Caki2 (cell line): ENCODE results near the gene LMNB1. TPM values are rescaled to one million over a fixed set of nuclear protein-coding genes. Genes with fewer than 3 reads are reported as not detected.
"Not testable (repeated sequence)": the region's sequence is repeated elsewhere in the genome, so short reads cannot be mapped to it uniquely, and the experiment has no call there.

Experiments
- DNase-seq: peaks from one replicate; pipeline ENCODE4 v3.0.0-alpha.2; 2015; ENCODE audit warnings: low read depth
- in situ Hi-C: cut with HindIII; loops from 2 replicates; pipeline ENCODE4 v1.10.0; 2016; ENCODE audit warnings: low sequenced_read_pairs, low pct_unique_long_range_greater_than_20kb, mixed read lengths
- total RNA-seq: library from RNA; depleted of rRNA; stranded (reverse); fragments of >200 nt; shearing (Covaris generic); gene quantifications from 2 replicates; pipeline ENCODE4 v1.2.3, GENCODE V29; 2014; ENCODE audit warnings: low replicate concordance

LMNB1 gene
- total RNA-seq, 1 experiment from 2014 or later: 206 TPM

DNA sequence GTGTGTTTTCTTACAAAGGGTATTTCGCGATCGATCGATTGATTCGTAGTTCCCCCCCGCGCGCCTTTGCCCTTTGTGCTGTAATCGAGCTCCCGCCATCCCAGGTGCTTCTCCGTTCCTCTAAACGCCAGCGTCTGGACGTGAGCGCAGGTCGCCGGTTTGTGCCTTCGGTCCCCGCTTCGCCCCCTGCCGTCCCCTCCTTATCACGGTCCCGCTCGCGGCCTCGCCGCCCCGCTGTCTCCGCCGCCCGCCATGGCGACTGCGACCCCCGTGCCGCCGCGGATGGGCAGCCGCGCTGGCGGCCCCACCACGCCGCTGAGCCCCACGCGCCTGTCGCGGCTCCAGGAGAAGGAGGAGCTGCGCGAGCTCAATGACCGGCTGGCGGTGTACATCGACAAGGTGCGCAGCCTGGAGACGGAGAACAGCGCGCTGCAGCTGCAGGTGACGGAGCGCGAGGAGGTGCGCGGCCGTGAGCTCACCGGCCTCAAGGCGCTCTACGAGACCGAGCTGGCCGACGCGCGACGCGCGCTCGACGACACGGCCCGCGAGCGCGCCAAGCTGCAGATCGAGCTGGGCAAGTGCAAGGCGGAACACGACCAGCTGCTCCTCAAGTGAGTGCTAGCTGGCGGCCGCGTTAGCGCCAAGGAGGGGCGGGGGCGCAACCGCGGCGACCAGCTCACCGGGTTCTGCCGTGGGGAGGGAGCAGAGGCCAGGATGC is 480 bp downstream of the LMNB1 start:
- DNase-seq: peak; percentile 71
- in situ Hi-C loops: no loop called here

DNA sequence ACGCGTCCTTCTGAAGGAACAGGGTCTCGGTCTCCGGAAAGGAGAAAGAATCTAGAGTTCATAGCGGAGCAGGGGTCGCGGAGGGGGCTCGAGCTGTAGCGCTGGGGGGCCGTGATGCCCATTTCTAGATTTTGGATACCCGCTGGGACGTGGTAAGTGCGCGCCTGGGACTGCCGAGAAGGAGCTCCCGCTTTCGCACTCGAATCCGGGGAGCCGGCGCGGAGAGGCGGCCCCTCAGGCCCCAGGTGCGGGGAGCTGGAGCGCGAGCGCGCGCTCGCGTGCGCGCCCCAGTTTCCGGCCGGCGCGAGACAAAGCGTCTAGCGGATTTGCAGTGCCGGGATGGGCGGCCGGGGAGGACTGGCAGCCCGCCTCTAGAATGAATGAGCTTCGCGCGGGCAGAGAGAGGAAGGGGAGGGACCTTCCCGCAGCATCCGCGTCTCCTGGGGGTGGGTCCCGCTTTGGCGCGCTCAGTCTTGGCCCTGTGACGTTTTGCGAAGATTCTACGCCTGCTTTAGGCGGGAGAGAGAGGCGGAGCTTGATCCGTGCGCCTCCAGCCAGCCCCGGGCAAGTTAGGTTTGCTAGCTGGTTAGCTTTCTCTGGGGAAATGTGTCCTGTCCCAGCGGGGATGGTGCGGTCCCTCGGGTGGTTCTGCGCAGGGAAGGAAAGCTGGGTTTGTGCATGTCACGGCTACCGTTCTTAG is 1.2 kb downstream of the LMNB1 start:
- peak; percentile 99 for DNase-seq
- in situ Hi-C loops: no loop called here

- no peak for DNase-seq
- in situ Hi-C loops: no loop called here
Measured at GRCh38 chr5:126778675-126779403, 1.9 kb downstream of the LMNB1 start.

DNA sequence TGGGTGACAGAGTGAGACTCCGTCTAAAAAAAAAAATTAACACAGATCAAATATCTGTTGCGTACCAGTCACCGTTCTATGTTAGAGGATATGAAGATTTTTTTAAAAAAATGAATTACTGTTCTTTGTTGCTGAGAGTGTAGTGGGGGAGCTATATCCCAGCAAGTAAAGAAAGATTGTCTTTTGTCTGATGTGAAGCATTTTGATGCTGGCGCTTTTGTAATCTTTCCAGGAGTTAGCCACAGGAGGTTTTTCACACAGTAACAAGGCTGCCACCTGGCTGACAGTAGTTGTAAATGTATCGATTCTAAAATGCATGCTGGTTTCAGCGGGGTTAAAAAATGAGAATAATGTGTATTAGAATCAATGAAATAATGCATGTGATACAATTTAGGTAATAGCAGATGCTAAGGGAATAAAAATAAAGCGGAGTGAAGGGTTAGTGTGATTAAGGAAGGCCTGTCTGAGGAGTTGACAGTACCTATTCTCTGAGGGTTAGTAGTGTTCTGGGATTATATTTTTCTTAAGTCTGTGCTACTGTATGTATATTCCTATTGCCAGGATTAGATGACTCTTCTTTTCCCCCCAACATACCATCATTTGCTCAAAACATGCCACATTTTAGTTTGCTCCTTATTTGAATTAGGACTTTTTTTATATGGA is 3.4 kb downstream of the LMNB1 start:
- peak; percentile 70 for DNase-seq
- in situ Hi-C loops: no loop called here

GRCh38 chr5:126788409-126788808 is 11.5 kb downstream of the LMNB1 start:
- in situ Hi-C loops, DNase-seq: not testable (repeated sequence)

- no peak for DNase-seq
- in situ Hi-C loops: no loop called here
Measured at GRCh38 chr5:126793097-126793496, 16.2 kb downstream of the LMNB1 start.

DNA sequence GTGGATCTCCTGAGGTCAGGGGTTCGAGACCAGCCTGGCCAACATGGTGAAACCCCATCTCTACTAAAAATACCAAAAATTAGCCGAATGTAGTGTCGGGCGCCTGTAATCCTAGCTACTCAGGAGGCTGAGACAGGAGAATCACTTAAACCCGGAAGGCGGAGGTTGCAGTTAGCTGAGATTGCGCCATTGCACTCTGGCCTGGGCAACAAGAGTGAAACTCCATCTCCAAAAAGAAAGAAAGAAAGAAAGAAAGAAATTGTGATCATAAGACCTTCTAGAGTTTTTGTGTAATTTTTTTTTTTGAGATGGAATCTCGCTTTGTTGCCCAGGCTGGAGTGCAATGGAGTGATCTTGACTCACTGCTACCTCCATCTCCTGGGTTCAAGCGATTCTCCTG is 16.7 kb downstream of the LMNB1 start:
- DNase-seq, in situ Hi-C loops: not testable (repeated sequence)

- DNase-seq: no peak
- in situ Hi-C loops: no loop called here
Measured at GRCh38 chr5:126794157-126794828, 17.4 kb downstream of the LMNB1 start.

GRCh38 chr5:126799780-126800179 is 22.8 kb downstream of the LMNB1 start:
- DNase-seq: no peak
- in situ Hi-C loops: no loop called here

DNA sequence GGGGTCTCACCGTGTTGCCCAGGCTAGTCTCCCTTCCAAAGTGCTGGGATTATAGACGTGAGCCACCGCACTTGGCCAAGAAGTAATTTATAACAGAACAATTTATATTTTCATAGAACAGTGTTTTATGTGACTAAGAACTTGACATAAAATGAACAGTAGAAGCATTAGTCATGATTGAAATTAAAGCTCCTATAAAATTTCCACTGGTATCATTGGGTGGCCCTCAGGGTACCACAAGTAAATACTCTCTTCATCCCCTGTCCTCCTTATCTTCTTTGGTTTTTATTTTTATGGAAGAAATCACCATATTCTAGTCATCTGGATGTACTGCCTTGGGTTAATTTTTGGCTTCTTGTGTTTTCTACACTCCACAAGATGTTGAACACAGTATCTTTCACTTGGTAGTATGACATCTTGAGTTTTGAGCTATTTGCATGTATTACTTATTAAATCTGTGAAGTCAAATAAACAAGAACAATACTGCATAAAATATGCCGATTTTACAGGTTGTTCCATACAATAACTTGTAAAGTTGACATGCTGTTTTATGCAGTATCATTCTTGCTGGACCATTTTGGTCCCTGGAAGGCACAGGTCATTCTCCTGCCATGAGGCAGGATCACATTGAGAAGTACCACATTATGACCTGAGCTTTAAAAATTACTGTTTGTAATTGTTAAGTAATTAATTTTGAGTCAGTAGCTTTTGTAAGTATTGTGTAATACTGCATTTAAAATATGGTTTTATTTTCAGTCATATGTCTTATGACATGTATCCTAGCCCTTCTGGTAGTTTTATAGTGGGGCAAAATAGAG is 24.4 kb downstream of the LMNB1 start:
- DNase-seq: no peak
- in situ Hi-C loops: no loop called here

GRCh38 chr5:126801992-126802294 is 25.0 kb downstream of the LMNB1 start:
- in situ Hi-C loops: no loop called here

DNA sequence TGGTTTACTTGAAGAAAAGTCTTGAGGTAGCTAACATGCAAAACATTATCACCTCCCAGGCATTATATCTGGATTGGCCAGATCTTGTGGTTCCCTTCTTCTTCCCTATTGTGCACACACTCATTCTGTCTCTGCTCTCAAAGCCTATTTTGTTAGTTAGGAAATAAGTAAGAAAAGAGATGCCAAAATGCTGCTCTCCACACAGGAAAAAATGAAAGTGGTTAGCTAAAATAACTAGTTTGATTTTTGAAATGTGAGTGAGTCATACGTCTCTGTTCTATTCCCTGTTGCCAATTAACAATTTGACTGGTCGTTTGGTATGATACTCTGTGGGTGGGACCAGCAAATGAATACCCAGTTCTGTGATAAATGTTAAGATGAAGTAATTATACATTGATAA is 28.1 kb downstream of the LMNB1 start:
- in situ Hi-C loops: no loop called here
- no peak for DNase-seq

More at GRCh38 chr5:126801992-126802294, 25.0 kb downstream of the LMNB1 start:
- DNase-seq: peak; percentile 25

DNA sequence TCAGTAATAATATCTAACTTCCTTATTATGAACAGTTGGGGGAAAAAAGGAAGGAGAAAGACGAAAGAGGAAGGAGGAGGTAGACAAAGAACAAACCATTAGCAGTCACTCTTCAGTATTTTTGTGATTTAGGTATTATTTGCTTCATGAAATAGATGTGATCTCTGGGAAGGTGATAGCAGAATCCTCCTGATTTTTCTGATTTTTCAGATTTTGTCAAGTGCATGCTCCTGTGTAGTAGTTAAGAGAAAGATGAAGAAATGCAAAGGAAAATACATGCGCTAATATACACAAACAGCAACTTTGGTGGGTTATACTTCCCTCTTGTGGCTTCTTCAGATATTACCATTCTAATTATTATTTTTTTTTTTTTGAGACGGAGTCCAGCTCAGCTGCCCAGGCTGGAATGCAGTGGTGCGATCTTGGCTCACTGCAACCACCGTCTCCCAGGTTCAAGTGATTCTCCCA is 31.6 kb downstream of the LMNB1 start:
- in situ Hi-C loops: no loop called here
- DNase-seq: peak; percentile 44

GRCh38 chr5:126809916-126810315 is 33.0 kb downstream of the LMNB1 start:
- DNase-seq: no peak
- in situ Hi-C loops: no loop called here

- in situ Hi-C loops: no loop called here
- no peak for DNase-seq
Measured at GRCh38 chr5:126810596-126811380, 33.9 kb downstream of the LMNB1 start.

DNA sequence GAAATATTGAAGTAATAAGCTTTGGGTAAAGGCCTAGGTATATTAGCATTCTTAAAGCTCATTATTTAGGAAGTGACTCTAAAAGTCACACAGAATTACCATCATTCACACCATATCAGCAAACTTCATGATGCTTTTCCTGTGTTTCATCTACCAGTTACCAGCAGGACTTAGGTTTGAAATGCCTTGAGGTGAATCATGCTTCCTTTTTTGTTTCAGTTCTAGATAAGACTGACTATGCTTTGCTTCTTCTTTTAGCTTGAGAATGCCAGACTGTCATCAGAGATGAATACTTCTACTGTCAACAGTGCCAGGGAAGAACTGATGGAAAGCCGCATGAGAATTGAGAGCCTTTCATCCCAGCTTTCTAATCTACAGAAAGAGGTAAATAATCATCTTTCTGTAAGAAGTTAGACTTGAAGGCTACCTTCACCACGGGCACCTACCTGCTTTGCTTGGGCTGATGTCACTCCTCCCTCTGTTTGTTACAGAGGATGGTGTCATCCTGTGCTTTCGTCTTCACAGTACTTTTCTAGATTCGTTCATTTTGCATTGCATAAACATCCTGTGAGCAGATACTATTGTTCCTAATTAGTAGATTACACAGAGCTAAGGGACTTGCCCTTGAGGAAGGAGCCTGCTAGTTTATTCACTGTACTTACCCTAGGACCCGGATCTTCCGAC is 34.7 kb downstream of the LMNB1 start:
- DNase-seq: no peak
- in situ Hi-C loops: no loop called here
